ENCODE results near the gene SH3BP1. TPM values are rescaled to one million over a fixed set of nuclear protein-coding genes. Genes with fewer than 3 reads are reported as not detected.
A peak's percentile ranks its signal among the peaks of the same experiment; 100 is the strongest.
"Not testable (repeated sequence)": the region's sequence is repeated elsewhere in the genome, so short reads cannot be mapped to it uniquely, and the experiment has no call there.

The SH3BP1 gene
- total and polyA plus RNA-seq, 8 donors = 1.6 to 135 (median 9.5) TPM; not detected in 1

DNA sequence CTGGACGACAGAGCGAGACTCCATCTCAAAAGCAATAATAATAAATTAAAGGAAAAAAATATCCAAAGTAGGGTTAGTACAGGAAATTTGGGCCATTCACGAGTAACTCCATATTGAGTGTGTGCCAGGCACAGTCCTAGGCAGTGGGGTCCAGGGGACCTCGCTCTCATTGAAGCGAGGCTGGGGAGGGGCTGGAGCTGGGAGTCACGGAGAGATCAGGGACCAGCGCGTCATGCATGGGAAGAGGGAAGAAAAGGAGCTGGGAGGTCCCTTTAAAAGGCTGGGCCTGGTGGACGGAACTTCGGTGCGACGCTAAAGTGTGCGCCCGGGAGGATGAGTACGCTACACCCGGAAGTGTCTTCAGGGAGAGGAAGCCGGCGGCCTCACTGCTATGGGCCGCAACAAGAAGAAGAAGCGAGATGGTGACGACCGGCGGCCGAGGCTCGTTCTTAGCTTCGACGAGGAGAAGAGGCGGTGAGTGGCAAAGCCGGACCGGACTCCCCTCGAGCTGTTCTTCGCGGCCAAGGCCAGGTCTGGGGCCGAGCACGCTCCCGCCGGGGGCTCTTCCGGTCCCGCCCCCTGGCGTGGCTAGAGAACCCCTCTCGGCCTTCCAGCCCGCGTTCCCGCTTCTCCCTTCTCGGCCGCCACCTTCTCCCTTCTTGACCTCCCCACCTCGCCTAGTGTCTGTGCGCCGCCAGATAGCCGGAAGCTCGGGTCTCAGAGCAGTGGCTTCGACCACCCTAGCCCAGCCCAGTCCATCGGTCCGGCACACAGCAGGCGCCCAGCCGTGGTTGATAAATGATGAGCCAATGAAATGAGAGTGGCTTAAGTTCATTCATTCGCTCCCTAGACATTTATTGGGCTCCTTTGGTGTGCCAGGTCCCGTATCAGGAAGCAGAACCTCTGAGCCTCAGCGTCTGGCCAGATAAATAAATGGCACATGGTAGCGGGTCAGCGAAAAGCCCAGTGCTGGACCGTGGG lies 46.8 kb downstream of the SH3BP1 start, which contains the start of gene NOL12:
NOL12 (plus strand) TSS at position 342 of the 981 bp plus-strand sequence; CDS start at position 392, 50 bp downstream.
- Histone ChIP-seq H3K9me3 (no peaks in the 10 kb centered on the region), H3K27ac (peak within 1 kb of the TSS; percentile 72 to 92 (median 90)), H3K4me3 (peak within 1 kb of the TSS; percentile 85 to 99 (median 96)), H3K36me3 (peaks cover 25 to 36% (median 35%) of the 10 kb centered on the region in 4 donors), H3K4me1 (peaks cover 27 to 46% (median 42%) of the 10 kb centered on the region in 4 donors), H3K27me3 (no peaks in the 10 kb centered on the region)
- intact Hi-C loops (cut with DNase I; ENCODE audit: low total_unique reads) = no loop called here
- peak; percentile 85 to 95 for DNase-seq
- TF ChIP-seq POLR2A (IDR thresholded peaks at IDR 0.05) (no peak), EP300 (IDR thresholded peaks at IDR 0.05) (no peak), POLR2AphosphoS5 (IDR thresholded peaks at IDR 0.05) (peak; percentile 60 to 90 (median 68))
- TF ChIP-seq, protein P1, sequence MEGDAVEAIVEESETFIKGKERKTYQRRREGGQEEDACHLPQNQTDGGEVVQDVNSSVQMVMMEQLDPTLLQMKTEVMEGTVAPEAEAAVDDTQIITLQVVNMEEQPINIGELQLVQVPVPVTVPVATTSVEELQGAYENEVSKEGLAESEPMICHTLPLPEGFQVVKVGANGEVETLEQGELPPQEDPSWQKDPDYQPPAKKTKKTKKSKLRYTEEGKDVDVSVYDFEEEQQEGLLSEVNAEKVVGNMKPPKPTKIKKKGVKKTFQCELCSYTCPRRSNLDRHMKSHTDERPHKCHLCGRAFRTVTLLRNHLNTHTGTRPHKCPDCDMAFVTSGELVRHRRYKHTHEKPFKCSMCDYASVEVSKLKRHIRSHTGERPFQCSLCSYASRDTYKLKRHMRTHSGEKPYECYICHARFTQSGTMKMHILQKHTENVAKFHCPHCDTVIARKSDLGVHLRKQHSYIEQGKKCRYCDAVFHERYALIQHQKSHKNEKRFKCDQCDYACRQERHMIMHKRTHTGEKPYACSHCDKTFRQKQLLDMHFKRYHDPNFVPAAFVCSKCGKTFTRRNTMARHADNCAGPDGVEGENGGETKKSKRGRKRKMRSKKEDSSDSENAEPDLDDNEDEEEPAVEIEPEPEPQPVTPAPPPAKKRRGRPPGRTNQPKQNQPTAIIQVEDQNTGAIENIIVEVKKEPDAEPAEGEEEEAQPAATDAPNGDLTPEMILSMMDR (IDR thresholded peaks at IDR 0.05) = peak in 1 of 7 experiments; percentile 36
- 2 to 3% (median 3%) methylated on average over 45 to 62 of the region's 62 CpGs for WGBS, 5 donors

DNA sequence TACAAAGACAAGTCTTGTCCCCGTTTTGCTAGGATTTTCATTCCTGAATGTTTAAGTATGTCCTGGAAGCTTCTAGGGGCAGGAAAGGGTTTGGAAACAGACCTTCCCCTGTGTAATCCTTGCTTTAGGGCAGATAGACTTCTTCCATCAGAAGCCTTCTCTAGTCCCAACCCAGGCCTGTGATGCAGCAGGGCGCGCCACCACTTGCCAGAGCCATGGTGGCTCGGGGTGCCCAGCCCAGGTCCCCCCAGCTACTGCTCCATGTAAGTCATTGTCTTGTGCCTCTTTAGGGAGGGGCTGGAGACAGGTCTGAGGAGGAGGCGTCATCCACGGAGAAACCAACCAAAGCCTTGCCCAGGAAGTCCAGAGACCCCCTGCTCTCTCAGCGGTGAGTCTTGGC lies 50.9 kb downstream of the SH3BP1 start:
- no peak overlapping the region for H3K4me3 ChIP-seq
- intact Hi-C loops (cut with DNase I; ENCODE audit: low total_unique reads) = no loop called here
- H3K9me3 ChIP-seq = no peaks in the 10 kb centered on the region
- DNase-seq = no peak
- TF ChIP-seq EP300 (IDR thresholded peaks at IDR 0.05) (no peak), POLR2A (IDR thresholded peaks at IDR 0.05) (no peak), POLR2AphosphoS5 (IDR thresholded peaks at IDR 0.05) (no peak)
- TF ChIP-seq, protein P1 (IDR thresholded peaks at IDR 0.05) = no peak
- H3K36me3 ChIP-seq = peaks cover 51 to 72% (median 70%) of the 10 kb centered on the region in 4 donors
- H3K27ac ChIP-seq = no peak overlapping the region
- H3K27me3 ChIP-seq = no peaks in the 10 kb centered on the region
- peaks cover 20 to 37% (median 35%) of the 10 kb centered on the region in 4 donors for H3K4me1 ChIP-seq
- WGBS, 5 donors = 88 to 95% (median 92%) methylated on average over 5 to 7 of the region's 7 CpGs

DNA sequence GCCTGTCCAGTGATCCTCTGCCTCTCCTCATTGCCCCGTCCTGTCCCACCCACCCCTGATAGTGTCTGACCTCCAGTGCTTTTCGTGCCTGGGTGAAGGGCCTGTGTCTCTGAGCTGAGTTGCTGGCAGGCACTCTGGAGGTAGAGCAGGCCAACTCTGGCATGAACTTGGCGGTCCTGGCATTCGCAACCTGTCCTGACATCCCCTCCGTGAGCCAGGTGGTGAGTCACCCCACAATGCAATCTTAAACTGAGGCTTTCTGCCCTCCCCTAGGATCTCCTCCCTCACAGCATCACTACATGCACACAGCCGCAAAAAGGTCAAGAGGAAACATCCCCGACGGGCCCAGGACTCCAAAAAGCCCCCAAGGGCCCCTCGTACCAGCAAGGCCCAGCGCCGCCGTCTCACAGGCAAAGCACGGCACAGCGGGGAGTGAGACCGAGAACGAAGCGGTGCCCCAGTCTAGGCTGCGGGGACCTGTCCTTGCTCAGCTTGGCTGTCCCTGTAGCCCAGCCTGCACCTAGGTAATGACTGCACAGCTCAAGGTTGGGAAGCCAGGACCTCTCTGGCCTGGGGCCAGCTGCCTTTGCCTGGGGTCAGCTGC lies 51.5 kb downstream of the SH3BP1 start:
- peaks cover 51 to 72% (median 70%) of the 10 kb centered on the region in 4 donors for H3K36me3 ChIP-seq
- DNase-seq = no peak
- H3K4me1 ChIP-seq = peaks cover 20 to 37% (median 34%) of the 10 kb centered on the region in 4 donors
- H3K27me3 ChIP-seq = no peaks in the 10 kb centered on the region
- 80 to 97% (median 92%) methylated on average over 4 to 18 of the region's 18 CpGs for WGBS, 5 donors
- no peak overlapping the region for H3K27ac ChIP-seq
- H3K9me3 ChIP-seq = no peaks in the 10 kb centered on the region
- TF ChIP-seq POLR2AphosphoS5 (IDR thresholded peaks at IDR 0.05) (no peak), POLR2A (IDR thresholded peaks at IDR 0.05) (no peak), EP300 (IDR thresholded peaks at IDR 0.05) (no peak)
- TF ChIP-seq, protein P1 (IDR thresholded peaks at IDR 0.05) = no peak
- no peak overlapping the region for H3K4me3 ChIP-seq
- intact Hi-C loops (cut with DNase I; ENCODE audit: low total_unique reads) = no loop called here

DNA sequence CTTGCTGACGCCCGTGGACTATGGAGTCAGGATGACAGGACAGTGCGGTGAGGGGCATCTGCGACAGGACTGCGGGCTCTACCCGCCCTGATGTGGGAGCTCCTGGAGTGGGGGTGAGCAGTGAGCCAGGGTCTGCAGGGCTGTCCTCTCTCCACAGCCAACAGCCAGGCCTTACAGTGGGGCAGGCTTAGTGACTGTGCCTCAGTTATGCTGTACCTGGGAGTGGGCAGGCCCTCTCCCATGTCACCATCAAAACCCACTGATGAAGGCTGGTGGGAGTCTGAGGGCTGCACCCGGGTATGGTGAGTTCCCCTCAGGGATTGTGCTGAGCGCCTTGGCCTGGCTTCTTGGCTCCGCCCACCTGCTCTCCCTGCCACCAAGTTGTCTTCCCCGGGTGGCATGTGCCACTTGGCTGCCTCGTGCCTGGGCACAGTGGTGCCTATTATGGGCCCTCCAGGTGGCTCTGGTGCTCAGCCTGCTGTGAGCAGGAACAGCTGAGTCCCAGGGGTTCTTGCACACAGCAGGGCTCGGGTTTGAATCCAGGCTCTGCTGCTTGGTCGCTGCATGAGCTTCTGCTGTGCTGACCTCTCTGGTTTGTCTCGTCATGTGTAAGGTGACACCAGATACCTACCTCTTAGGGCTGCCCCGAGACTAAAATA lies 53.3 kb downstream of the SH3BP1 start:
- intact Hi-C loops (cut with DNase I; ENCODE audit: low total_unique reads) = no loop called here
- peaks cover 51 to 71% (median 70%) of the 10 kb centered on the region in 4 donors for H3K36me3 ChIP-seq
- TF ChIP-seq POLR2A (IDR thresholded peaks at IDR 0.05) (no peak), POLR2AphosphoS5 (IDR thresholded peaks at IDR 0.05) (no peak), EP300 (IDR thresholded peaks at IDR 0.05) (no peak)
- TF ChIP-seq, protein P1 (IDR thresholded peaks at IDR 0.05) = no peak
- peaks cover 20 to 41% (median 30%) of the 10 kb centered on the region in 4 donors for H3K4me1 ChIP-seq
- no peaks in the 10 kb centered on the region for H3K27me3 ChIP-seq
- no peak overlapping the region for H3K27ac ChIP-seq
- H3K9me3 ChIP-seq = no peaks in the 10 kb centered on the region
- DNase-seq = no peak
- WGBS, 5 donors = 89 to 95% (median 90%) methylated on average over 10 to 15 of the region's 15 CpGs
- no peak overlapping the region for H3K4me3 ChIP-seq

DNA sequence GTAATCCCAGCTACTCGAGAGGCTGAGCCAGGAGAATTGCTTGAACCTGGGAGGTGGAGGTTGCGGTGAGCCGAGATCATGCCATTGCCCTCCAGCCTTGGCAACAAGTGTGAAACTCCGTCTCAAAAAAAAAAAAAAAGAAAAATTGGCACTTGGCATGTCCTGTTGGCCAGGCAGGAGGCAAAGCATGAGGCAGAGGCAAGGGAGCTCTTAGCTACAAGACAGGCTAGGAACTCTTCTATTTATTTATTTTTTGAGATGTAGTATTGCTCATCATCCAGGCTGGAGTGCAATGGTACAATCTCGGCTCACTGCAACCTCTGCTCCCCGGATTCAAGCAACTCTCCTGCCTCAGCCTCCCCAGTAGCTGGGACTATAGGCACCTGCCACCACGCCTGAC lies 54.7 kb downstream of the SH3BP1 start:
- Histone ChIP-seq H3K4me1 (peaks cover 13 to 28% (median 17%) of the 10 kb centered on the region in 4 donors), H3K36me3 (peaks cover 39 to 57% (median 56%) of the 10 kb centered on the region in 4 donors)
- H3K27me3 ChIP-seq; H3K4me3 ChIP-seq; H3K27ac ChIP-seq; DNase-seq; H3K9me3 ChIP-seq; intact Hi-C loops (cut with DNase I; ENCODE audit: low total_unique reads): not testable (repeated sequence)
- WGBS, 5 donors = 75 to 87% (median 87%) methylated on average over 6 to 7 of the region's 7 CpGs

DNA sequence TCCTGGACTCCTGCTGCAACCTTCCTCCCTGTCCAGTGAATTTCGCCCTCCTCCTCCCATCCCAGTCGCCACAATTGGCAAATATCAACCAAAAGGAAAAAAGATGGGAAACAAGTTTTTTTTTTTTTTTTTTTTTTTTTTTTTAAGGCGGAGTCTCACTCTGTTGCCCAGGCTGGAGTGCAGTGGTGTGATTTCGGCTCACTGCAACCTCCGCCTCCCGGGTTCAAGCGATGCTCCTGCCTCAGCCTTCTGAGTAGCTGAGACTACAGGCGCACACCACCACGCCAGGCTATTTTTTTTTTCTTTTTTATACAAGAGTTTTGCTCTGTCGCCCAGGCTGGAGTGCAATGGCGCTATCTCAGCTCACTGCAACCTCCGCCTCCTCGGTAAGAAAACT lies 56.8 kb downstream of the SH3BP1 start:
- Histone ChIP-seq H3K27ac (peak overlapping the region; percentile 4 to 68 (median 38)), H3K36me3 (peaks cover 26 to 36% (median 36%) of the 10 kb centered on the region in 4 donors), H3K4me3 (peak overlapping the region; percentile 14 to 25 (median 14)), H3K4me1 (peaks cover 15 to 33% (median 22%) of the 10 kb centered on the region in 4 donors)
- 20 to 35% (median 28%) methylated on average over 13 of the region's 13 CpGs for WGBS, 5 donors
- H3K27me3 ChIP-seq; H3K9me3 ChIP-seq; DNase-seq; intact Hi-C loops (cut with DNase I; ENCODE audit: low total_unique reads): not testable (repeated sequence)

Data from stomach (tissue), 9 donors.